ENCODE results near the gene HSD11B1.

DNA sequence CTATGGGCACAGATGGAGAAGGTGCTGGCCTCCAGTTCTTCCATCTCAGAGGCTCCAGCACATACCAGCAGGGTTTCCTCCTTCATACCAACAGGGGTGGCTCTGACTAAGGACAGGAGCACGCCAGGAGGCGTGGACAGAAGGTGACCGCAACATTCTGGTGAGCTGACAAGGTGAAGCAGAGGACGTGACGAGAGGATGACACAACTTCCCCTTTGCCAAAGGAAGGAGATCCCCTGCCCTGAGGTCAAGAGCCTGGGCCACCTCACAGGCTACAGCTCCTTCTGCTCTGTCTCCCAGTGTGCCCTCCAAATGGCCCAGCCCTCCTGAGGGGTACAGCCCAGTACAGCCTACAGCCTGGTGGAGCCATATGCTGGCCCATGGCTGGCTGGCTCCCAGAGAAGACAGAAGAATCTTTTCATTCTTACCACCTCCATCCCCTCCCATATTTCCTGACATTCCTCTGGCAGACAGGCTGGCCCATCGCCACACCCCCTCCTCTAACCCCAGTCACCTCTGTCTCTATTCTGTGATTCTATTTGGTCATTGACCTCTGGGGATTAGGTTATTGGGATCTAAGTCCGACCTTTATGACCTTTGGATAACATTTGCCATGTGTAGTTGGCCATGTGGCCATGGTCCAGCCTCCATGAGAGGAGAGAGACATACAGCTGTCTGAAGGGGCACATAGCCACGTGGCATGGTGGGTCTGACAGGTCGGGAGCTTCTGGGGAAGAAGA lies 47.3 kb upstream of the HSD11B1 start:
- TF ChIP-seq, protein P1, sequence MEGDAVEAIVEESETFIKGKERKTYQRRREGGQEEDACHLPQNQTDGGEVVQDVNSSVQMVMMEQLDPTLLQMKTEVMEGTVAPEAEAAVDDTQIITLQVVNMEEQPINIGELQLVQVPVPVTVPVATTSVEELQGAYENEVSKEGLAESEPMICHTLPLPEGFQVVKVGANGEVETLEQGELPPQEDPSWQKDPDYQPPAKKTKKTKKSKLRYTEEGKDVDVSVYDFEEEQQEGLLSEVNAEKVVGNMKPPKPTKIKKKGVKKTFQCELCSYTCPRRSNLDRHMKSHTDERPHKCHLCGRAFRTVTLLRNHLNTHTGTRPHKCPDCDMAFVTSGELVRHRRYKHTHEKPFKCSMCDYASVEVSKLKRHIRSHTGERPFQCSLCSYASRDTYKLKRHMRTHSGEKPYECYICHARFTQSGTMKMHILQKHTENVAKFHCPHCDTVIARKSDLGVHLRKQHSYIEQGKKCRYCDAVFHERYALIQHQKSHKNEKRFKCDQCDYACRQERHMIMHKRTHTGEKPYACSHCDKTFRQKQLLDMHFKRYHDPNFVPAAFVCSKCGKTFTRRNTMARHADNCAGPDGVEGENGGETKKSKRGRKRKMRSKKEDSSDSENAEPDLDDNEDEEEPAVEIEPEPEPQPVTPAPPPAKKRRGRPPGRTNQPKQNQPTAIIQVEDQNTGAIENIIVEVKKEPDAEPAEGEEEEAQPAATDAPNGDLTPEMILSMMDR (optimal IDR thresholded peaks at IDR 0.05 in 1 of 3, IDR thresholded peaks at IDR 0.05 in 1 of 3, conservative IDR thresholded peaks at IDR 0.05 in 1 of 3; ENCODE audit: extremely low read depth in 1 of 3, insufficient read depth in 2 of 3, low read length in 3 of 3) = no peak
- TF ChIP-seq EZH2 (IDR thresholded peaks at IDR 0.05; ENCODE audit: low read length) = no peak
